ELF-1 (cell line): ENCODE data around the gene CAPN7.

Experiments used
- DNase-seq: peaks from one replicate; pipeline ENCODE4 v3.0.0-alpha.2; 2016; ENCODE audit warnings: low read depth, low spot score

CAPN7 gene

DNA sequence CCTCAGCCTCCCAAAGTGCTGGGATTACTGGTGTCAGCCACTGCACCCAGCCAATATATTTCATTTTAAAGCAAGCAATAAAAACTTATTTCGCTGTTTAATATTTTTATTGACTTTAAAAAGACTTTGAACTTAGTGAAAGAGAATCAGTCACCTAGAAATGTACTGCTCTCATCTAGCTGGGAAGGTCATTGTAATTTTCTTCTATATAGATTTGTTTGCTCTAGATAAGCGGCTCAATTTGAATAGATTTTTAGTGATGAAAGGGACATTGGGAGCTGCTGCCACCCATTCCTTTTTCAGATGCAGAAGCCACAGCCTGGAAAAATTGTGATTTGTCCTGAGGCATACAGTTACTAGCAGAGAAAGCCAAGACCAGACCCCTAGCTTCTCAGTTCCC lies 40.1 kb downstream of the CAPN7 start:
- no peak for DNase-seq

DNA sequence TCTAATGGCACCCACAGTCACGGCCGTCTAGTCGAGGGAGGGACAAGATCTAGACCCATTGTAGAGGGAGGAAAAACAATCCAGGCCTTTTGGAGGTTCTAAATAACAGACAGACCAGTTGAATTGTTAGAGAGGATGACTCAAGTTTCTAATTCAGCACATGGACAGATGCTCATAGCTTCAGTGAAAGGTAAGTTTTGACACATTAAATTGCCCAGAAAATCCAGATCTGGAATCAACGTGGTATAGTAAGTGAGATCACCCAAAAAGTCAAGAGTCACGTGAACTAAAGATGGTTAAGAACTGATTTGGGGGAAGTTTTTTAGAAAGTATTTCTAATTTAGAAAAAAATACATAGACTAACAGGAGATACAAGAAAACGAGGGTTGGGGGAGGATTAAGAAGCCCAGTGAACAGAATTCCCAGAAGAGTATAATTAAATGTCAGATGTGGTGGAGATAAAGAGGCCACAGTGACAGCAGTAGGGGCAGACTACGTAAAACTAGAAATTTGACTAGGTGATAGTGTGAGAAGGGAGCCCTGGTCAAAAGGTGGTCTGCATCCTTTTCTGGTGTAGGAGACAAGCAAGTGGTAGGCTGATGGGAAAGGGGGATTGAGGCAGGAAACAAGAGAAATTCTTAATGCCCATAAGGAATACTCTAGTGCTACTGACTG lies 47.1 kb downstream of the CAPN7 start:
- no peak for DNase-seq

DNA sequence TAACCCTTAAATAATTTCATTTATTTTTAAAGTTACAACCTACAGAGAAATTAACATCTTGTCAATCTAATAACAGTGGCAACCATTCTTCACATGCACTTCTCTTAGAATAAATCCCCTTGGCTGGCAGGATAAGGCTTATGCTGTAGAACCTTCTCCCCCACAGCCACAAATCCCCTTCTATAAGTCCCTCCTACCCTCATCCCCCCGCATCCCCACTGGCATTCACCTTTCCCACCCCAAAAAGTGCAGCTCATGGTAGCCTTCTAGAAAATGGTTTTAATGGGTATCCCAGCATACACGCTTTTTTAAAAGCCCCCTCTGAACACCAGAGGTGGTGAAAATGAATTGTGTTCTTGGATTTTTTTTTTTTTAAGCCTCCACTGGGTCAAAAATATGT lies 49.2 kb downstream of the CAPN7 start:
- DNase-seq: no peak

DNA sequence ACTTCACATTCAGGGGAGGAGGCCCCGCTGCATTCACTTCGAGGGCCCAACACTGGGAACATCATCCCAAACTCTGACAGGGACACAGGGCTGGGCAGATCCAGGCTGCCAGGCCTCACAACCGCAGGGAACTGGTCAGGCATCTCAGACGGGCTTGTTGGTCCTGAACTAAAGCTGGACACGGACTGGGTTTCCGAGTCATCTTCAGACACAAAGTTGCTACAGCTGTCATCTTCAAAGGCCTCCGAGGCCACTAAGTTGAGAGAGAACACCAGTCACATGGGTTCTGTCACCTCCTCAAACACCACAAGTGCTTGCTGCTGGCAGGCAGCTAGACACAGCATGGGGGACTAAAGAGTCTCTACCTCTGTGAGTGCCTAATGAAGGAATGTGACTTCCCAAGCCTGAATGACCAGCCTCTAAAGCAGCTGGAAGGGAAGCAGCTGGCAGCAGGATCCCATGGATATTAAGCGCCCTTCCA lies 50.9 kb downstream of the CAPN7 start:
- DNase-seq: no peak

GRCh38 chr3:15258720-15259119 lies 52.7 kb downstream of the CAPN7 start:
- DNase-seq: no peak

GRCh38 chr3:15260531-15260930 lies 54.5 kb downstream of the CAPN7 start:
- no peak for DNase-seq

DNA sequence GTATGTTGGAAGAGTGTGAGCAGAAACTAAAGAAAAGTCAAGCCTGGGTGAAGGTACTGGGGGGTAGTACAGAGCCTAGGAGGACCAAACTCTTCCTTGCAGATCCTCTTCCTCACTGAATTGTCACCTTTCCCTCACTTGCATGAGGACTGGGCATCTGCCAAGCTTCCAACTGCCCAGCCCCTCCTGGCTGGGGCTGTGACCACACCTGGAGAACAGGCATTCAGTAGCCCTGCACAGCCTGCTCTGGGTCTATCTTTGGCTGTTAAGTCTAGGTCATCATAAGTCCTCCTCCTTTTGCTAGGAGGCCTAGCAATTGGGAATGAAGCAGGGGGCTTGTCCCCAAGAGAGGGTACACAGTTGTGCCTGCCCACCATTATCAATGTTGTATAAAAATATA lies 55.2 kb downstream of the CAPN7 start:
- DNase-seq: no peak

DNA sequence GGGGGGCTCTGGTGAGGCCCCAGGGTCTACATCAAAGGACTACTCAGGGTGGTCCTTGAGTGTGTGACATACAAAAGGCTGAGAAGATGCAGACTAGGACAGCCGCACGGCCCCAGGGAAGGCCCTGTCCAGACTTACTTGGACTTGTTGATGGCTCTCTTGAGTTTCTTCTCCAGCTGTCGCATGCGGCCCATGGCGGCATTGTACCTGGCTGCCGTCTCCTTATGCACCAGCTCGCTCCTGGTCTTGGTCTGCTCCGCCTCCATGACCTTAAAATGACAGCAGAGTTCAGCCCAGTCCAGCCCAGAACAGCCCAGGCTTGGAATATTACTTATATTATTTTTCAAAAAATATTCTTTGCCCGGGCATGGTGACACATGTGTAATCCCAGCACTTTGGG lies 56.0 kb downstream of the CAPN7 start:
- DNase-seq: no peak

- no peak for DNase-seq
These were observed 57.1 kb downstream of the CAPN7 start for GRCh38 chr3:15263120-15263519.

GRCh38 chr3:15263926-15264325 lies 57.9 kb downstream of the CAPN7 start:
- no peak for DNase-seq

DNA sequence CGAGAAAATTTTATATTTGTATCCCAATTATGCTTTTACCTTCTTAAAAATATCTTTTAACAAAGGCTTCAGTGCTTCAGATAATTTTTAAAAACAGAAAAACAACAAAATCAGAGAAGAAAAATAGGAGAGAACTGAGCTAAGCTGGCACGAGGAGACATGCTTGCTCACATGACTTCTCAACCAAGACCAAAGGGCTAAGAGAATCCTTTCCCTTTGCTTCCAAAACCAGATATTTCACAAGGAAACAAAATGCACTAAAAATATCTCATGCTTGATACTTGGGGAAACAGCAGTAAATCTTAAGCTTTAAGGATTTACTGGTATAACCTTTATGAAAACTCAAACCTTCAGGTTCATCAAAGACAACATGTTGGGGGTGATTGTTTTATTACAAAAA lies 58.4 kb downstream of the CAPN7 start:
- DNase-seq: no peak

- DNase-seq: no peak
These were observed 59.8 kb downstream of the CAPN7 start for GRCh38 chr3:15265655-15266509.

DNA sequence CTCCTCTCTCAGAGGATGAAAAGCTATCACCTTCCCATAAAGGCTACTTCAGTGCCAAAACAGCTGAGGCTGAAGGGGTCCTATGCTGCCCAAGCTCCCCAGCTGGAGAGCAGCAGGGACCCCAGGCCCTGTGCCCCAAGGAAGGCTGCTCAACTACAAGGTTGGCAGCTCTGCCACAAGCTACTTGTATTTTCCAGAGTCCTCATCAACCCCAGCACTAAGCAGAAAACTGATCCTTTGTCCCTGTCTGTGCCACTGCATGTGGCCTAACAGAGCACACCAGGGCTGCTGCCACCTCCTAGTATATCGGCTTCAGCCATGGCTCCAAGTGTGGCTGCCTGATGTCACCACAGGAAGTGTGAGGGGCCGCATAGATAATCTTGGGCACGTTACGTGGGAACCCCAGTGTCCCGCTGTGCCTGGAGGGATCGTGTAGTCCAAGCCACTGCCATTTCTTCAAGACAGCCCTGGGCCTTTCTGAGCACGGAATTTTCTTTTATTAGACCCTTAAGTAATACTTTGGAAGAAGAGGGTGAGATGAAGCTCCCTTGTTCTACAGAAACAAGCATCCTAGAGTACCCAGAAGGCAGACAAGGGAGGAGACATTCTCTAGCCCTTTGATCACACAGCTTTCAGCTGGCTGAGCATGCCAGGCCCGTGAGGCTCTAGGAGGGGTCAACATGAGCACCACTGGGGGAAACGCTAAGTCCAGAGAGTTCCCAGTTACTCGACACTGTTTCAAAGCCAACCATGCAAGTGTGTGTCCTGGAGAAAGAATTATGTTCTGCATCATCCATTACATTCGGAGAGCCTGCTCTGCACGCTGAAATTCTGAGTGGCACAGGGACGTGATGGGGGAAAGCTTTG lies 60.7 kb downstream of the CAPN7 start:
- DNase-seq: no peak

DNA sequence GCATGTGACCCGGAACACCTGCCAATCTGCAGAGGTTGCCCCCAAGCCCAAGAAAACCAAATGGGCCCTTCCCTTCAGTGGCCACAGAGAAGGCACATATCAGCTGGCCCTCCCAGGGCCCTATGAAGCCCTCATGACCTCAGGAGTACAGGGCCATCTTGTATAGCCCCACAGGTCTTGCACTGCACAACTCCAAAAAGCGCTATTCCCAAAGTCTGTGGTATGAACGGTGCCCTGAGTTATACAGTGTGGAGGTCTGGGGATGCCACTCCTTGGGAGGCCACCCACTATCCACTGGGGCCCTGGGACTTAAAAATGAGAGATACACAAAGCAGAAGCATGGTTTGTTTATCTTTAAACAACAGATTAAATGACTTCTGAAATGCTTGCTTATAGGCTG lies 61.5 kb downstream of the CAPN7 start:
- no peak for DNase-seq

DNA sequence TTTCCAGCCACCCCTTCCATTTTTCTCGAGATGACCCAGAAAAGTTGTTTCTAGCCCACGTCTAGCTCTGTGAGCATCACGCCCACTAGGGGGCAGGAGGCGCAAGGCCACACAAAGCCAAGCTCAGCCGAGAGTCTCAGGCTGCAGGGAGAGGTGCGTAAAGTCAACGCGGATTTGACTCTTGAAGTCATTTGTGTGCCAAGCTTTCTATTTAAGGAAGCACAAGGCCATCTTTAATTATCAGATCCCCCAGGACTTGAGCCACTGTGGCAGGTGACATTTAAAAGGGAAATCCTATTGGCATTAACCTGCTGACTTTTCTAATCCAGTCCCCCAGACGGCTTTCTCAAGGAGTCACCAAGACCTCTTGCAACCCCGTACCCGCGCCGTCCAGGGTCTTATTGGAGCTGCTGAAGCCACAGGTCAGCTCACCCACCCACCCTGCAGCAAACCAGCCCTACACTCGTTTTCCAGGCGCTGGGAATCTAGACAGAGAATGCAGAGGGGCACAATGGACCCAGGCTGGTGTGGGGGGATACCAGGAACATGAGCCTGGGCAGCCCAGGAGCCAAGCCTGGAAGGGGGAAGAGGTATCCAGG lies 62.1 kb downstream of the CAPN7 start:
- peak; percentile 87 for DNase-seq

- peak; percentile 84 for DNase-seq
These were observed 63.3 kb downstream of the CAPN7 start for GRCh38 chr3:15269091-15269989.

DNA sequence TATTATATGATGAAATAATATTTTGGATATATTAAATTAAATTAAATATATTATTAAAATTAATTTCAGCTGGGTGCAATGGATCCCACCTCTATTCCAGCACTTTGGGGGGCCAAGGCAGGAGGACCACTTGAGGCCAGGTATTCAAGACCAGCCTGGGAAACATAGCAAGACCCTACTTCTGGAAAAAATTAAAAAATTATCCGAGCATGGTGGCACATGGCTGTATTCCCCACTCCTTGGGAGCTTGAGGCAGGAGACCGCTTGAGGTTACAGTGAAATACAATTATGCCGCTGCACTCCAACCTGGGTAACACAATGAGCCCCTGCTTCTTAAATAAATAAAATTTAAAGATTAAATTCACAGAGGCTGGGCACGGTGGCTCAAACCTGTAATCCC lies 65.0 kb downstream of the CAPN7 start:
- DNase-seq: no peak

DNA sequence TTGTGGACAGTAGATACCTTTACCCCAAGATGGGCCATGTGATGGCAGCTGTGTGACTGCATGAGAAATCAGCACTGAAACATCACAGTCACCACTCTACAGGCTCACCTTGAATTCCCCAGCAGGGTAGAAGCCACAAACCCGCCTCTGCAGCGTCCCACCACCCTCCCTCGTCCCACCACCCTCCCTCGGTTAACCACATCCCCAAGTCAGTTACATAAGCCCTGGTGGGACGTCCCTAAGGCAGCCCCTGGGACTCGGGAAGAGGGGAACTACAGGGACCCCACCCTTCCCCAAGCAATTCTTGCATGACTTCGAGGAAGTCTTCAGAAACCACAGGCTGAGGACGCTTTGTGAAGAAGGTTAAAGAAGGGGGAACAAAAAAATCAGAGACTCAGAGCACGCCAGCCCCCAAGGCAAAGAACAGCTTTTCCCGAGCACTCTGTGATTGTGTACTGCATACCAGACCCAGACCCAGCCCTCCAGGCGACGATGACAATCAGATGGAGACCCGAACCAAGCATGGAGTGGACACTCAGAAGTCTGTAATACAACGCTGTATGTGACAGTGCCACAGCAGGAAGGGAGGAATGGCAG lies 65.8 kb downstream of the CAPN7 start:
- DNase-seq: peak; percentile 88

DNA sequence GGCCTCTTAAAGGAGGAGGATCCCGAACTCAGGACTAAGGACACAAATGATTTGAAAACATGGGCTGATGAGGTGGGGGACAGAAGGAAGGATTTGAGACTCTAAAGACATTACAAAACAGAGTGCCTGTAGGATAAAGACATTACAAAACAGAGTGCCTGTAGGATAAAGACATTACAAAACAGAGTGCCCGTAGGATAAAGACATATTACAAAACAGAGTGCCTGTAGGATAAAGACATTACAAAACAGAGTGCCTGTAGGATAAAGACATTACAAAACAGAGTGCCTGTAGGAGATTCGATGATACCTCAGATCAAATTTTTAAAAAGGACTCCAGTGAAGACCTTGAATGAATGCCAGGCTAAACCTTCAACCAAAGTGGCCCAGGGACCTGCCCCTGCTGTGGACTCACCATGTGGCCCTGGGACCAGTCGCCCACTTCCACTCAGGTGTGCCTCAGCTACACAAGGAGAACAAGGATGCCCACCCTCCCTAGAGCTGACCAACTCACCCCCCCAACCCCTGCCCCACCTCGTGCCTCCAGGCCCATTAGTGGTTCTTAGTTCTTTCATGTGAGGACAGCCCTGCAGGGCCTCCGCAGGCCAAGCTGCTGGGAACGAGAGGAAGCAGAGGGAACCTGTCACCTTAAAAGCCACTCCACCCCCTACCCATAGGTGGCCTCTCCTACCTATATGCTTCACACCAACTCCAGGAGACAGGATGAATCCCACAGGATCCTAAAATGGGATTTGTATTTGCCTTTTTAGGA lies 66.6 kb downstream of the CAPN7 start:
- DNase-seq: peak; percentile 68
